ENCODE results near the gene PIR. TPM values are rescaled to one million over a fixed set of nuclear protein-coding genes. Genes with fewer than 3 reads are reported as not detected.

The PIR gene
- total RNA-seq, 1 donor from 2014 or later, result 13.0 TPM

DNA sequence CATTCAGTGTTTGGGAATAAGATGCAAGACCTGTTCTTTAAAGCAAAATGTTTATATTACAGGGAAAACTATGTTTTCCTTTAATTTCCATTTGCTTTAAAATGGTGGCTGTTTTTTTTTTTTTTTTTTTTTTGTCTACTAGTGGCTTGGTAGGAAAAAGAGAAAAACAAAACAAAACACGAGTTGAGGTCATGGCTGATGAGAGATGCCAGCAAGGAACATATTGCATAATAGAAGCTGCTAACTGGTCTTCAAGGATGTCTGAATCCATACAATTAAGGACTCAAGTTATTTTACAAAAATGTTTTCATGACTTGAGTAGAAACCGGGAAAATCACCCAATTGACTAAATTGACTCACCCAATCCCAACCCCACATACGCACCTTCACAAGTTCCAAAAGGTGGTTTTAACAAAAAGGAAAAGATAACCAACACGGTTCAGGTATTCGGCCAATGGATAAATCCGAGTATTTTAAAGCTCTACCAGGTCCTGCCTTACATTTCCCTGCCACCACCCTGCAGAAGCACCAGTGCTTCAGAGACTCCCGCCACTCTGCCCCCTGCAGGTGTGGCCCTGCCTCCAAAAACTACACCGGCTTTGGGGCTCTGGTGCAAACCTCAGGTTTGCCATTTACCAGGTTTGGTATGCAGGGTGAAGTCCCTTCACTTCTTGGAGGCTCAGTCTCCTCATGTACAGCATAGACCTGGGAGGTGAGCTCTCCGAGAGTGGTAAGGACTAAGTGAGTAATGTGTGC lies 27.1 kb downstream of the PIR start:
- intact Hi-C loops (cut with micrococcal nuclease), result loop anchor here (5.0 kb wide), 1 partner anchor 114 kb away; no protein-coding TSS in a partner anchor
- H3K9me3 ChIP-seq (replicated peaks), result no peaks in the 10 kb centered on the region
- H3K4me3 ChIP-seq, result no peak overlapping the region
- H3K36me3 ChIP-seq, result no peaks in the 10 kb centered on the region
- TF ChIP-seq, protein P1, sequence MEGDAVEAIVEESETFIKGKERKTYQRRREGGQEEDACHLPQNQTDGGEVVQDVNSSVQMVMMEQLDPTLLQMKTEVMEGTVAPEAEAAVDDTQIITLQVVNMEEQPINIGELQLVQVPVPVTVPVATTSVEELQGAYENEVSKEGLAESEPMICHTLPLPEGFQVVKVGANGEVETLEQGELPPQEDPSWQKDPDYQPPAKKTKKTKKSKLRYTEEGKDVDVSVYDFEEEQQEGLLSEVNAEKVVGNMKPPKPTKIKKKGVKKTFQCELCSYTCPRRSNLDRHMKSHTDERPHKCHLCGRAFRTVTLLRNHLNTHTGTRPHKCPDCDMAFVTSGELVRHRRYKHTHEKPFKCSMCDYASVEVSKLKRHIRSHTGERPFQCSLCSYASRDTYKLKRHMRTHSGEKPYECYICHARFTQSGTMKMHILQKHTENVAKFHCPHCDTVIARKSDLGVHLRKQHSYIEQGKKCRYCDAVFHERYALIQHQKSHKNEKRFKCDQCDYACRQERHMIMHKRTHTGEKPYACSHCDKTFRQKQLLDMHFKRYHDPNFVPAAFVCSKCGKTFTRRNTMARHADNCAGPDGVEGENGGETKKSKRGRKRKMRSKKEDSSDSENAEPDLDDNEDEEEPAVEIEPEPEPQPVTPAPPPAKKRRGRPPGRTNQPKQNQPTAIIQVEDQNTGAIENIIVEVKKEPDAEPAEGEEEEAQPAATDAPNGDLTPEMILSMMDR (IDR thresholded peaks at IDR 0.05; ENCODE audit: borderline replicate concordance), result peak; percentile 11
- no peaks in the 10 kb centered on the region for H3K27me3 ChIP-seq (ENCODE audit: low read depth)
- H3K27ac ChIP-seq (replicated peaks), result peak overlapping the region; percentile 60
- H3K4me1 ChIP-seq, result peaks cover 16% of the 10 kb centered on the region
- DNase-seq, result no peak

DNA sequence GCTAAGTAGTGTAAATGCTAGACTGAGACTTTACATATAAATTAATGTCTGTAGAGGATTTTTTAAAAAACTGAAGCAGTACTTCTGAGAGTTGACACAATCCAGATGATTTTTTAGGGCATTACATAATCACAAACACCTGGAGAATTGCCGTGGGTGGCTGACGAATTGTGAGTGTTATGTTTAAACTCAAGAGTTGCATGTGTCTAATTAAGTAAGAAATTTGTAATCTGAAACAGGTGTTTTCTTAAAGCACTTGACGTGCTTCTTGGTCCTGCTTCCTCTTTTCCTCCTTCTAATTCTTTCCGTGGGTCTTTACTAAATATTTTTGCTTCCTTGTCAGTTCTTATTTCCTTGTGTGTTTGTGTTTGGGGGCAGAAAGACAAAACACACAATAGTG lies 27.8 kb downstream of the PIR start:
- Histone ChIP-seq H3K4me3 (no peak overlapping the region), H3K27ac (replicated peaks) (peak overlapping the region; percentile 60), H3K27me3 (ENCODE audit: low read depth) (no peaks in the 10 kb centered on the region), H3K36me3 (peaks cover 7% of the 10 kb centered on the region), H3K4me1 (peaks cover 16% of the 10 kb centered on the region), H3K9me3 (replicated peaks) (no peaks in the 10 kb centered on the region)
- intact Hi-C loops (cut with micrococcal nuclease), result loop anchor here (5.0 kb wide), 1 partner anchor 113 kb away; no protein-coding TSS in a partner anchor
- TF ChIP-seq, protein P1 (IDR thresholded peaks at IDR 0.05; ENCODE audit: borderline replicate concordance), result no peak
- no peak for DNase-seq

DNA sequence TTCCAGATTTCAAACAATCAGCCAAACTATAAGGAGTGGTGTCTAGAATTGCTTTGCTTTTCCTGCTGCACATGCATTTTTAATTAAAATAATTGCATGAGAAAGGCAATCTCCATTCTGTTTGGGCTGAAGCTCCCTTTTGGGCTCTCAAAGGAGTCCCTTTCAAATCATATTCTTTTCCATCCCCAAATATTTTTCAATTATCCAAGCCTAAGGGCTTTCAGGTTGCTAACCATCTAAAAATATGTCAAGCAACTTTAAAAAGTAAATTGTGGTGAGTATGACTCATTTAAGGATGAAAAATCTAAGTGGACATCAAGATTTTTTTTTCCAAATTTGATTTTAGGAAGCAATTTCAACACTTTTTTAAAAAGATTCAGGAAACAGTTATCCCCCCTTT lies 28.4 kb downstream of the PIR start:
- no peaks in the 10 kb centered on the region for H3K27me3 ChIP-seq (ENCODE audit: low read depth)
- H3K27ac ChIP-seq (replicated peaks), result peak overlapping the region; percentile 60
- intact Hi-C loops (cut with micrococcal nuclease), result loop anchor here (5.0 kb wide), 1 partner anchor 112 kb away; no protein-coding TSS in a partner anchor
- H3K4me3 ChIP-seq, result no peak overlapping the region
- peaks cover 8% of the 10 kb centered on the region for H3K36me3 ChIP-seq
- no peaks in the 10 kb centered on the region for H3K9me3 ChIP-seq (replicated peaks)
- TF ChIP-seq, protein P1 (IDR thresholded peaks at IDR 0.05; ENCODE audit: borderline replicate concordance), result no peak
- DNase-seq, result no peak
- peaks cover 16% of the 10 kb centered on the region for H3K4me1 ChIP-seq

DNA sequence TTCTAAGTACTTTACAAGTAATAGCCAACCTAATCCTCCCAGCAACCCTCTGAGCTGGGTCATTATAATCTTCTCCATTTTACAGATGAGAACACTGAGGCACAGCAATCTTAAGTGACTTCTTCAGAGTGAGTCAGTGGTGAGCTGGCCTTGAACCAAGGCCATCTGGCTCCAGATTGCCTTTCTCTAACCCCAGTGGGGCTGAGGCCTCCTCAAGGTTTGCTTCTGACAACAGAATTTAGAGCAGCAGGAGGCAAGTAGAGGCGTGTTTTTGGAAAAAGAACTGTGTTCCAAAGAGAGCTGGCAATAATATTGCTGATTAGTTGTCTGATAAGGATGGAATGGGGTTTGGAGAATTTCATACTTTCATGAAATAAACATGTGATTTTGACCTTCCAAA lies 41.2 kb downstream of the PIR start:
- peaks cover 7% of the 10 kb centered on the region for H3K4me1 ChIP-seq
- TF ChIP-seq, protein P1 (IDR thresholded peaks at IDR 0.05; ENCODE audit: borderline replicate concordance), result no peak
- H3K36me3 ChIP-seq, result peaks cover 23% of the 10 kb centered on the region
- H3K27me3 ChIP-seq (ENCODE audit: low read depth), result no peaks in the 10 kb centered on the region
- H3K9me3 ChIP-seq (replicated peaks), result no peaks in the 10 kb centered on the region
- peak overlapping the region; percentile 48 for H3K27ac ChIP-seq (replicated peaks)
- peak; percentile 34 for DNase-seq
- intact Hi-C loops (cut with micrococcal nuclease), result no loop called here
- no peak overlapping the region for H3K4me3 ChIP-seq

DNA sequence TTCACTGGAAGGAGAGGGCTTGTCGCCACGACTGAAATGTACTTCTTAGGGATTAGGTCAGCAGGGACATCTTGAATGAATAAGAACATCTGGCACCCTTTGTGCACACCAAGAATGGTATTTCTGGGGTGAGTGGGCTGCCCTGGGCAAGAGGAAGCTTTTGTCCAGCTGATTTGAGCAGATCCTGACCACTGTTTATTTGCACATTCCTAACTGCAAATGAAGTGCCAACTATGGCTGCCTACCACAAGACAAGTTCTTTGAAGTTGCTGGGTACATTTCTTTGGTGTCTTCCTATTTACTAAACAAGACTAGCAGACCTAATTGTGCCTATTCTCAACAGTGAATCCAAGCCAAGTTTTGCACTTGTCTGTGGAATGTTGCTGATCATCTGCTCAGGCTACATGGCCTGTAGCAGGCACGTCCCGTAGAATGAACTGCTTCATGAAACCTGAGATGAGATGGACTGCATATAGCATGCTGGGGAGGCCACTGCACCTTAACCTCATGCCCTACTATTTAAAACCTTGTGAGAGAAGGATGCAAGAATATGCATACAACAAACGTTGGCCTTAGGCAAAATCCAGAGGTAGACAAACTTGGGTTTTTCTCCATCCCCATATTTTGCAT lies 45.0 kb downstream of the PIR start:
- TF ChIP-seq, protein P1 (IDR thresholded peaks at IDR 0.05; ENCODE audit: borderline replicate concordance), result no peak
- Histone ChIP-seq H3K27me3 (ENCODE audit: low read depth) (no peaks in the 10 kb centered on the region), H3K4me3 (no peak overlapping the region), H3K9me3 (replicated peaks) (no peaks in the 10 kb centered on the region), H3K4me1 (peaks cover 7% of the 10 kb centered on the region), H3K36me3 (no peaks in the 10 kb centered on the region), H3K27ac (replicated peaks) (no peak overlapping the region)
- DNase-seq, result no peak
- intact Hi-C loops (cut with micrococcal nuclease), result no loop called here

Measured in left ventricle myocardium inferior (tissue), 1 donor.